ENCODE results near the gene HJURP. TPM values are rescaled to one million over a fixed set of nuclear protein-coding genes. Genes with fewer than 3 reads are reported as not detected.
"Not testable (repeated sequence)": the region's sequence is repeated elsewhere in the genome, so short reads cannot be mapped to it uniquely, and the experiment has no call there.

Gene HJURP, protein sequence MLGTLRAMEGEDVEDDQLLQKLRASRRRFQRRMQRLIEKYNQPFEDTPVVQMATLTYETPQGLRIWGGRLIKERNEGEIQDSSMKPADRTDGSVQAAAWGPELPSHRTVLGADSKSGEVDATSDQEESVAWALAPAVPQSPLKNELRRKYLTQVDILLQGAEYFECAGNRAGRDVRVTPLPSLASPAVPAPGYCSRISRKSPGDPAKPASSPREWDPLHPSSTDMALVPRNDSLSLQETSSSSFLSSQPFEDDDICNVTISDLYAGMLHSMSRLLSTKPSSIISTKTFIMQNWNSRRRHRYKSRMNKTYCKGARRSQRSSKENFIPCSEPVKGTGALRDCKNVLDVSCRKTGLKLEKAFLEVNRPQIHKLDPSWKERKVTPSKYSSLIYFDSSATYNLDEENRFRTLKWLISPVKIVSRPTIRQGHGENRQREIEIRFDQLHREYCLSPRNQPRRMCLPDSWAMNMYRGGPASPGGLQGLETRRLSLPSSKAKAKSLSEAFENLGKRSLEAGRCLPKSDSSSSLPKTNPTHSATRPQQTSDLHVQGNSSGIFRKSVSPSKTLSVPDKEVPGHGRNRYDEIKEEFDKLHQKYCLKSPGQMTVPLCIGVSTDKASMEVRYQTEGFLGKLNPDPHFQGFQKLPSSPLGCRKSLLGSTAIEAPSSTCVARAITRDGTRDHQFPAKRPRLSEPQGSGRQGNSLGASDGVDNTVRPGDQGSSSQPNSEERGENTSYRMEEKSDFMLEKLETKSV
- 0.31 TPM for total RNA-seq

DNA sequence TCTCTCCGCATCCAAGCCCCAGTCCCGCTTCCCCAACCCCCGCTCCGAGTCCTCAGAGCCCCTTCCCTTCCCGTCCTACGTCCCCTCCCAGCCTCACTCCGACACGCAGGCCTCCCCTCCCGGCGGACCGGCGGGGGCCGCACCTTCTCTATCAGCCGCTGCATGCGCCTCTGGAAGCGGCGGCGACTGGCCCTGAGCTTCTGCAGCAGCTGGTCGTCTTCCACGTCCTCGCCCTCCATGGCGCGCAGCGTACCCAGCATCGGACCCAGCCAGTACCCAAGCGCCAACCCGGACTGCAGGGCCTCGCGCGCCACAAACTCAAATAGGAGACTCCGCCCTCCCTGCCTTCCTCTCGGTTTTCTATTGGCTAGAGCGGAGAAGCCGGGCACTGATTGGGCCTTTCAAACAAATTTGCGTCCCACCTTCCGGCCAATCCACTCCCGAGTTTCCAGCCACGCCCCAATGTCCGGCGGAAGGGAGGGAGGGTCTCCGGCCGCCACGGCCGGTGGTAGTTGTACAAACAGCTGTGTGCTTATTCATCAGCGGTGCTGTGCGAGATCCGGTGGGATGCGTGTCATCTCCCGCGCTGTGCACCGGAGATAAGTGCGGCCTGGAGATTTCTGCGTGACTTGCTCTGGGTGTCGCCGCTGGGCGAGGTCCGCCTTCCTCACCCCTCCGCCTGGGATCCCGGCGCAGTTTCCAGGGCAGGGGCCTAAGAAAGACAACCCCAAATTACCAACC, at the start of gene HJURP:
Gene HJURP, minus strand, starts transcription at position 295 of the 741 bp plus-strand sequence. Its CDS starts 35 bp downstream, at position 260.
- Histone ChIP-seq H3K9me3 (ENCODE audit: low read depth, low read length) (no peaks in the 10 kb centered on the region), H3K4me3 (ENCODE audit: low read length) (peak within 1 kb of the TSS; percentile 58), H3K27me3 (ENCODE audit: insufficient read depth, low read length) (no peaks in the 10 kb centered on the region), H3K4me1 (ENCODE audit: insufficient read depth, low read length) (peaks cover 34% of the 10 kb centered on the region)

DNA sequence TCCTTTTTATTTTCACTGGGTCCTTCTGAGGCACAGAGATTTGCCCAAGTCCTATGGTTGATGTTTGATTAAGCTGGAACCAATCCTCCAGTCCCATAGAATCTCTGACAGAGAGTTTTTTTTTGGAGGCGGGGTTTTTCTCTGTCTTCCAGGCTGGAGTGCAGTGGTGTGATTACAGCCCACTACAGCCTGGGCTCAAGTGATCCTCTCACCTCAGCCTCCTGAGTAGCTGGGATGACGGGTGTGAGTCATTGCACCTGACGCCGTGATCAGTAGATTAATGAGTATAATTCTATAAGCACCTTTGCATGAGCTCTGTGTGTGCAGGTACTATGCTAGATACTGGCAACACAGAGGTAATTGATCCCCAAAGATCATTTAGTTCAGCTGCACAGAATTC, 47.5 kb upstream of the HJURP start:
- no peaks in the 10 kb centered on the region for H3K4me1 ChIP-seq (ENCODE audit: insufficient read depth, low read length)
- H3K4me3 ChIP-seq (ENCODE audit: low read length): no peak overlapping the region
- peaks cover 4% of the 10 kb centered on the region for H3K27me3 ChIP-seq (ENCODE audit: insufficient read depth, low read length)
- H3K9me3 ChIP-seq (ENCODE audit: low read depth, low read length): no peaks in the 10 kb centered on the region

DNA sequence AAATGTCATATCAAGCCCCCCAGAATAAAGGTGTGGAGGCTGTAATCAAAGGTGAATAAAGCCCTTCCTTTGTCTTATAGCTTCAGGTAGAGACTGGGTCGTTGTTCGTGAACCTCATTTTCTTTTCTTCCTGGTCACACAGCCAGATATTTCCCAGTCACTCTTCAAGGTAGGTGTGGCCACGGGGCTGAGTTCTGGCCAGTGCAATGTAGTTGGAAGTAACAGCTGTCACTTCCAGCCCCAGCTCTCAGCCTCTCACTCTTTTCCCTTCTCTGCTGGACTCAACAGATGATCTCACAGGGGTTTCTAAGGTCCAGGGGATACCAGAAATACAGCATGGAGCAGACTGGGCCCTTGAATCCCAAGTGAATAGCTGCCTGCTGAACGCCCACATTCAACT, 47.0 kb upstream of the HJURP start:
- H3K9me3 ChIP-seq (ENCODE audit: low read depth, low read length): no peaks in the 10 kb centered on the region
- peaks cover 4% of the 10 kb centered on the region for H3K27me3 ChIP-seq (ENCODE audit: insufficient read depth, low read length)
- no peak overlapping the region for H3K4me3 ChIP-seq (ENCODE audit: low read length)
- no peaks in the 10 kb centered on the region for H3K4me1 ChIP-seq (ENCODE audit: insufficient read depth, low read length)

DNA sequence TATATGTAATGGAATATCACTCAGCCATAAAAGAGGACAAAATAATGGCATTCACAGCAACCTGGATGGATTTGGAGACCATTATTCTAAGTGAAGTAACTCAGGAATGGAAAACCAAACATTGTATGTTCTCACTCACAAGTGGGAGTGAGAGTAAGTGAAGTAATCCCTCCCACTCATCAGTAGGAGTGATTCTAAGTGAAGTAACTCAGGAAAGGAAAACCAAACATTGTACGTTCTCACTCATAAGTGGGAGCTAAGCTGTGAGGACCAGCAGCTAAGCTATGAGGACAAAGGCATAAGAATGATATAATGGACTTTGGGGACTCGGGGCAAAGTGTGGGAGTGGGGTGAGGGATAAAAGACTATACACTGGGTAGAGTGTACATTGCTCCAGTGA, 41.9 kb upstream of the HJURP start:
- not testable (repeated sequence) for H3K4me1 ChIP-seq (ENCODE audit: insufficient read depth, low read length); H3K9me3 ChIP-seq (ENCODE audit: low read depth, low read length); H3K4me3 ChIP-seq (ENCODE audit: low read length)
- H3K27me3 ChIP-seq (ENCODE audit: insufficient read depth, low read length): peaks cover 14% of the 10 kb centered on the region

DNA sequence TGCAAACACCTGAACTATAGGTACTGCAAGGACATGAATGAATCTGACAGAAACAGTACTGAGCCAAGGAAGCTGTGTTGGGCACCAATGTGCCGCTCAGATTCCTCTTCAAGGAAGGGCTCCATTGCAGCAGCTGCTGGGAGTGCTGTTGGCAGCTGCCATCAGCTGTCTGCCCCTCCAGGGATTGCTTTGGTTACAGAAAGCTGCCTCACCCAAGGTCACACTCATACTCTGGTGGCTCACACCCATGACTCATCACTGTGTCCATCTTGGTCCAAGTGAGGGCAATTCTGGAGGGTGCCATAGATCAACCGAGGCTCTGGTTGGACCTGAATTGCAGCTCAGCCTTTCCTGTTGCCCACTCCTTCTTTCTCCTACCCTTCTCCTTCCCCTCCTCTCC, 38.5 kb upstream of the HJURP start:
- Histone ChIP-seq H3K9me3 (ENCODE audit: low read depth, low read length) (no peaks in the 10 kb centered on the region), H3K27me3 (ENCODE audit: insufficient read depth, low read length) (peaks cover 31% of the 10 kb centered on the region), H3K4me3 (ENCODE audit: low read length) (no peak overlapping the region), H3K4me1 (ENCODE audit: insufficient read depth, low read length) (no peaks in the 10 kb centered on the region)

DNA sequence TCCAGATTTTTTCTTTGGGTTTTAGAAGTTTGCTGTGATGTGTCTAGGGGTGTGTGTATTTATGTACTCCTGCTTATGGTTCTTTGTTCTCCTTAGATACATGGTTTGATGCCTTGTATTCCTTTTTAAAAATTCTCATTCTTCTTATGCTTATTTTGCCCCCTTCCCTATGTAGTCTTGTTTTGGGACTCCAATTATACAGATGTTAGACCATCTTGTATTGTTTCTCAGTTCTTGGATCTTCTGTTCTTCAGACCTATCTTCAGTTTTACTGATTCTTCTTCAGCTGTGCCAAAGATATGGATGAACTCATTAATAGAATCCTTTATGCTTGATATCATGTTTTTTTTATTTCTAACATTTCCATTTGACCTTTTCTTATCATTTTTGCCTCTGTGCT, 28.0 kb upstream of the HJURP start:
- Histone ChIP-seq H3K9me3 (ENCODE audit: low read depth, low read length) (peaks cover 18% of the 10 kb centered on the region), H3K4me1 (ENCODE audit: insufficient read depth, low read length) (no peaks in the 10 kb centered on the region), H3K27me3 (ENCODE audit: insufficient read depth, low read length) (peaks cover 9% of the 10 kb centered on the region), H3K4me3 (ENCODE audit: low read length) (no peak overlapping the region)

DNA sequence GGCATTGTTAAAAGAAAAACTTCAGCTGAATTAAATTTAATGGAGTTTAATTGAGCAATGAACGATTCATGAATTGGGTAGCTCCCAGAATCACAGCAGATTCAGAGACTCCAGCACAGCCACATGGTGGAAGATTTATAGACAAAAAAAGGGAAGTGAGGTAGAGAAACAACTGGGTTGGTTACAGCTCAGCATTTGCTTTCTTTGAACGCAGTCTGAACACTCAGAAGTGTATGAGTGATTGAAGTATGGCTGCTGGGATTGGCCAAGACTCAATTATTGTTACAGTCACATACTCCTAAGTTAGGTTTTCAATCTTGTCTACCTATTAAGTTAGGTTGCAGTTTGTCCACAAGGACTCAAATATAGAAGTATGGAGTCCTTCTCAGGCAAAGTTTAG, 17.8 kb upstream of the HJURP start:
- not testable (repeated sequence) for H3K4me1 ChIP-seq (ENCODE audit: insufficient read depth, low read length); H3K4me3 ChIP-seq (ENCODE audit: low read length)
- H3K9me3 ChIP-seq (ENCODE audit: low read depth, low read length): peaks cover 15% of the 10 kb centered on the region
- H3K27me3 ChIP-seq (ENCODE audit: insufficient read depth, low read length): peaks cover 38% of the 10 kb centered on the region

DNA sequence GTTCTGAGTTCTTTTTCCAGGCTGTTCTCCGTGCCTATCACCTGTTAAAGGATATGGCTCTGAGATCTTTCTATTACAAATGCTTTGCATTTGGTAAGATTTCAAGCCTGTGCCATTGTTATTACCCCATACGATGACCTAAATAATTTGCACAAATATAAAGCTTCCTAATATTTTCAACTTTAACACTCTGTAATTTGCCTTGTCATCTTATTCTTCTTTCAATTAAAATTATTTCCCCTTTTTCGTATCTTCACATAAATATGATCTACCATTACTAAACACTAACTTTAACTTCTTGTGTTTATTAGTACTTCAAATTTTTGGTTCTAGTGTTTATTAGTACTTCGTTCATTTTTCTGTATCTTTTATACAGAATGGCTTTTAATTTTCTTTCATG, 17.1 kb upstream of the HJURP start:
- peaks cover 5% of the 10 kb centered on the region for H3K4me1 ChIP-seq (ENCODE audit: insufficient read depth, low read length)
- H3K4me3 ChIP-seq (ENCODE audit: low read length): no peak overlapping the region
- peaks cover 33% of the 10 kb centered on the region for H3K27me3 ChIP-seq (ENCODE audit: insufficient read depth, low read length)
- peaks cover 15% of the 10 kb centered on the region for H3K9me3 ChIP-seq (ENCODE audit: low read depth, low read length)

DNA sequence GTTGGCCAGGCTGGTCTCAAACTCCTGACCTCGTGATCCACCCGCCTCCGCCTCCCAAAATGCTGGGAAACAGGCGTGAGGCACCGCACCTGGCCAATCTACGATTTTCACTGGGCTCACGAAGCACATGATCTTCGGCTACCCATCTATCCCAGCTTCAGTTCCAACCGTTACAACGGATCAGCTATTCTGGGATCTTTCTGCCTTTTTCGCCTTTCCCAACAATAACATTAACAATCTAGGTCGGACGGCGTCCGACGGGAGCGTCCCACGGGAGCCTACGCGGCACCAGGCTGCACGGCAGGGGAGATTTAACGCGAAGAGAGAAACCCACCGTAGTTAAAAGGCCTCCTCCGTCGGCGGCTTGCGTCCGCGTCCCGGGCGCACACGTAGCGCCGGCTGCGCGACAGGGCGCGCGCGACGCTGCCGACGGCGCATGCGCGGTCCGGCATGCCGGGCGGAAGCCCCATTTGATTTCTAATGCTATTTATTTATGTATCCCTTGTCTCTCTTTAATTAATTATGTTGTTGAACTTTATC, 13.7 kb upstream of the HJURP start, which contains the start of gene MSL3B:
Gene MSL3B, minus strand, starts transcription at position 394 of the 540 bp plus-strand sequence.
- Histone ChIP-seq H3K4me1 (ENCODE audit: insufficient read depth, low read length) (peaks cover 5% of the 10 kb centered on the region), H3K4me3 (ENCODE audit: low read length) (peak within 1 kb of the TSS; percentile 45), H3K9me3 (ENCODE audit: low read depth, low read length) (peaks cover 15% of the 10 kb centered on the region), H3K27me3 (ENCODE audit: insufficient read depth, low read length) (peaks cover 19% of the 10 kb centered on the region)

DNA sequence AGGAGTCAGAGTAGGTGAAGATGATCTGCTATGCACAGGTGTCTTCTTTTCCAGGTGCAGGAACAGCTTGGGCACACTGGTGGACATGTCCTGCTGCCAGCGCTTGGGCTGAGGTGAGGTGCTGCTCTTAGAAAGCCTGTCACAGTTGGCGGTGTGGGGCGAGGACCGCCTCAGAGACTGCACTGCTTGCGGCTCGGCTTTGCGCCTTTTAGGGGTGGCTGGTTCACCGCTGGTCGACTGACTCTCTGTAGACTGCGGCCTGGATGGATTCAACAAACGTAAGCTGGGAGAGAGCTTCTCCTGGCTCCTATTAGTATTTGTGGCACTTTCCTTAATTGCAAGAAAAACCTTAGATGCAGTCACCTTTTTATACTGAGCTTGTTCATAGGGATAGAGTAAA, 12.1 kb upstream of the HJURP start:
- H3K27me3 ChIP-seq (ENCODE audit: insufficient read depth, low read length): peaks cover 18% of the 10 kb centered on the region
- H3K9me3 ChIP-seq (ENCODE audit: low read depth, low read length): peaks cover 15% of the 10 kb centered on the region
- peaks cover 5% of the 10 kb centered on the region for H3K4me1 ChIP-seq (ENCODE audit: insufficient read depth, low read length)
- H3K4me3 ChIP-seq (ENCODE audit: low read length): no peak overlapping the region

DNA sequence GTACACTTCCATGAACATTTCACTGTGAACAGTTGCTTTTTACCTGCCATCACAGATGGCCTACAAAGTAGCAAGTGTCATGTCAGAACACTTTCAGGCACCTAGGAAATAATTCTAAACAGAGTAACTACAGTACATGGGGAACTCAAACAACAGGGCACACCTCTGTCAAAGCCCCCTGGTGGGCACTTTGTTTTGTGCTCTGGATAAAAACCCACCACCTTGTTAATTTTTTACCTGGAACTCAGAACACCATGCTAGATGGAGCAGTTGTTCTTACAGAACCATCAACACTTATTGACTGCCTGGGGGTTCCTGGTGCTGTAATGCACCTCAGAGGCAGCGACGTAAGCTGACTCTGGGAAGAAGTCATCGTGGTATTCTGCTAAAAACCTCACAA, 11.5 kb upstream of the HJURP start:
- Histone ChIP-seq H3K9me3 (ENCODE audit: low read depth, low read length) (peaks cover 15% of the 10 kb centered on the region), H3K4me3 (ENCODE audit: low read length) (no peak overlapping the region), H3K4me1 (ENCODE audit: insufficient read depth, low read length) (peaks cover 5% of the 10 kb centered on the region), H3K27me3 (ENCODE audit: insufficient read depth, low read length) (peaks cover 16% of the 10 kb centered on the region)

DNA sequence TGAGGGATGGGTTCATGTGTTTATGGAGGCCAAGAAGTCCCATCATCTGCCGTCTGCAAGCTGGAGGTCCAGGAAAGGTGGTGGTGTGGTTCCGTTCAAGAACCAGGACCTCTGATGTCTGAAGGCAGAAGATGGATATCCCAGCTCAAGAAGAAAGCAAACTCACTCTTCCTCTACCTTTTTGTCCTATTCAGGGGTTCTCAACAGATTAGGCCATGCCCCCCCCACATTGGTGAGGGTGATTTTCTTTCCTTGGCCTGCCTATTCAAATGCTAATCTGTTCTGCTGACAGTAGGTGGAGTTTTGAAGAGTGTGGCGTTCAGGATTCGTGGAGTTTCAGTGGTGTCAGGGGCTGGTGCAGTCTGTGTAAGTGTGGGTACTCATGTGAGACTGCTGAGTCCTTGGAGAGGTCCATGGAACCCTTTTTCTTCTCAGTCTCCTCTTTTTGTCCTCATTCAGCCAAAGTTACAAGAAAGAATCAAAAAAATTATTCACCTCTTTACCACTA, 8.0 kb upstream of the HJURP start:
- H3K27me3 ChIP-seq (ENCODE audit: insufficient read depth, low read length): no peaks in the 10 kb centered on the region
- peaks cover 5% of the 10 kb centered on the region for H3K4me1 ChIP-seq (ENCODE audit: insufficient read depth, low read length)
- no peak overlapping the region for H3K4me3 ChIP-seq (ENCODE audit: low read length)
- no peaks in the 10 kb centered on the region for H3K9me3 ChIP-seq (ENCODE audit: low read depth, low read length)

DNA sequence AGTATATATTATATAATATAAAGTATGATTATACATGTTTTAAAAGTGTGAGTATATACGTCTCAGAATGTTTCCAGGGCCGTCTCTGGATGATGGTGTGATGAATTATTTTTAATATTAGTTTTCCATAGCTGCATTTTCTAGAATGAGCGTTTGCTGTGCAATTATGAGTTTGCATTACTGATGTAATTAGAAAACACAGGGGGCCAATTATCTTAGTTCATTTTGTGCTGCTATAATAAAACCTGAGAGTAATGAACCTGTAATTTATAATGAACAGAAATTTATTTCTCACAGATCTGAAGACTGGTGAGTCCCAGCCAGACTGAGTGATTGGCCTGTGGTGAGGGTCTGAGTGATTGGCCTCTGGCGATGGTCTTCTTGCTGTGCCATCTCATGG, 4.0 kb upstream of the HJURP start:
- no peaks in the 10 kb centered on the region for H3K27me3 ChIP-seq (ENCODE audit: insufficient read depth, low read length)
- peaks cover 16% of the 10 kb centered on the region for H3K4me1 ChIP-seq (ENCODE audit: insufficient read depth, low read length)
- H3K9me3 ChIP-seq (ENCODE audit: low read depth, low read length): no peaks in the 10 kb centered on the region
- no peak overlapping the region for H3K4me3 ChIP-seq (ENCODE audit: low read length)

DNA sequence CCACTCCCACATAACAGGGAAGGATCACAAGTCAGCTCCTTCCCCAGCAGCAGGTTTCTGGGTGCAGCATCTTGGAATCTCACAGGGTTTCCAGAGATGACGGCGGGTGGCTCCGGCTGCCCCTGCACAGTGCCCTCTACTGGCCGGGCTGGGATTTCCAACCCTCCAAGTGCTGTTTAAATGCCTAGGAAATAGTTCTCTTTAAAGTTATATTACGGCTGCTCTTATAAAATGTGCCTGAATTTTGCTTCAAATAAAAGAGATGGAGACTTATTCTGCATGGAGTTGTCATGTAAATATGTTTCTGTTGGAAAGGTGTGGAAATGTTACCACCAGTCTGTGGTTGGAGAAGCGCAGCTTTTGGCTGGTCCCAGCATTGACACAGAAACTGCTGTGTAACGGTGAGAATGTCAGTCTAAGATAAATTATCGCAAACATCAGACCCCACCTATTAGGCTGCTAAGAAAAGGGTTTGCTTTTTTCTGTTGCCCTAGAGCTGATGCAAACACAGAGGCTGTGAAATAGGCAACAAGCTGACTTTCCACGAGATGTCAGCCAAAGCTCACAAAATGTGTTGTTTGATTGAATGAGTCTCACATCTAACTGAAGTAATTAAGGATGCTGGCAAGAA, 3.3 kb upstream of the HJURP start:
- Histone ChIP-seq H3K4me1 (ENCODE audit: insufficient read depth, low read length) (peaks cover 23% of the 10 kb centered on the region), H3K27me3 (ENCODE audit: insufficient read depth, low read length) (no peaks in the 10 kb centered on the region), H3K4me3 (ENCODE audit: low read length) (no peak overlapping the region), H3K9me3 (ENCODE audit: low read depth, low read length) (no peaks in the 10 kb centered on the region)

Data from mononuclear cell (primary cell).